Upper lobe of left lung (tissue), 6 donors: ENCODE measurements around the gene CNST. TPM values are rescaled to one million over a fixed set of nuclear protein-coding genes. Genes with fewer than 3 reads are reported as not detected.
A peak's percentile ranks its signal among the peaks of the same experiment; 100 is the strongest.
"Not testable (repeated sequence)": the region's sequence is repeated elsewhere in the genome, so short reads cannot be mapped to it uniquely, and the experiment has no call there.

Experiments
- ATAC-seq, 2 donors: fragments of 200-7000 bp; cut with Tn5 transposase; one replicate each; pipeline ENCODE4 v1.9.1; 2022; ENCODE audit warnings: mild to moderate bottlenecking in 2 of 2, moderate library complexity in 2 of 2; ENCODE audit not compliant: low FRiP score in 2 of 2
- DNase-seq, 2 donors: peaks; one replicate each; pipeline ENCODE4 v3.0.0-alpha.2; 2019 to 2020
- H3K27ac ChIP-seq, 4 donors: fragments of 200-600 bp; sonication (generic); one replicate each; pipeline ENCODE4 v1.5.1; 2016 to 2019
- H3K27me3 ChIP-seq, 4 donors: fragments of 200-600 bp; sonication (generic); one replicate each; pipeline ENCODE4 v1.5.1; 2017 to 2019
- H3K36me3 ChIP-seq, 4 donors: fragments of 200-600 bp; sonication (generic); one replicate each; pipeline ENCODE4 v1.5.1; 2016 to 2019
- H3K4me1 ChIP-seq, 4 donors: fragments of 200-600 bp; sonication (generic); one replicate each; pipeline ENCODE4 v1.5.1; 2018 to 2019
- H3K4me3 ChIP-seq, 4 donors: fragments of 200-600 bp; sonication (generic); one replicate each; pipeline ENCODE4 v1.5.1; 2017 to 2019; ENCODE audit warnings: mild to moderate bottlenecking in 2 of 4, moderate library complexity in 1 of 4
- H3K9me3 ChIP-seq, 4 donors: fragments of 200-600 bp; sonication (generic); one replicate each; pipeline ENCODE4 v1.5.1; 2018 to 2019
- CTCF ChIP-seq, 6 experiments: fragments of 450-650 bp in 4 of 6; fragments of 200-600 bp in 2 of 6; sonication (generic) in 2 of 6; IDR thresholded peaks; one replicate each; pipeline ENCODE4 v1.5.1; 2016 to 2019; ENCODE audit warnings: antibody characterized with exemption in 6 of 6
- EP300 ChIP-seq, 4 donors: sonication (generic); formaldehyde crosslinking; IDR thresholded peaks; one replicate each; pipeline ENCODE4 v1.5.1; 2017; ENCODE audit warnings: antibody characterized with exemption in 4 of 4, control low read depth in 2 of 4
- POLR2A ChIP-seq, 4 donors: fragments of 450-650 bp; IDR thresholded peaks; one replicate each; pipeline ENCODE4 v1.5.1; 2016 to 2017; ENCODE audit warnings: antibody characterized with exemption in 4 of 4, mild to moderate bottlenecking in 2 of 4
- POLR2AphosphoS5 ChIP-seq, 2 donors: sonication (generic); formaldehyde crosslinking; IDR thresholded peaks; one replicate each; pipeline ENCODE4 v1.5.1; 2017; ENCODE audit warnings: antibody characterized with exemption in 2 of 2
- WGBS, 2 donors: methylation state at CpG; one replicate each; pipeline ENCODE4 v1.1.5; 2017 to 2018; 5-methylcytosine and 5-hydroxymethylcytosine counted together
- total RNA-seq, 6 donors: library from RNA; depleted of rRNA in 4 of 6; stranded (reverse); fragments of >200 nt in 4 of 6; gene quantifications; one replicate each; pipeline versions ENCODE4 v1.1.0 to v1.2.1, GENCODE V29; 2016 to 2021
- donor health status: DM: no; HTN: no; CAD: no; lungs with moderate emphysema.
- donor health status: DM: no; HTN: yes; CAD: no; lungs with severe emphysema.

The CNST gene
- total RNA-seq, 6 donors from 2014 or later, result 22.1 to 40.1 (median 29.2) TPM

GRCh38 chr1:246569248-246570238 is 3.3 kb downstream of the CNST start:
- 31 to 38% methylated on average over 8 of the region's 8 CpGs for WGBS, 2 donors
- no peak for ATAC-seq

GRCh38 chr1:246571309-246571708 is 5.1 kb downstream of the CNST start:
- not testable (repeated sequence) for ATAC-seq, H3K27me3 ChIP-seq, DNase-seq, H3K4me3 ChIP-seq, H3K36me3 ChIP-seq, H3K9me3 ChIP-seq
- H3K4me1 ChIP-seq, result peaks cover 35 to 69% (median 55%) of the 10 kb centered on the region in 4 donors
- peak in 1 of 4 donors; percentile 17 for TF ChIP-seq POLR2A (IDR thresholded peaks at IDR 0.05)
- WGBS, 2 donors, result 46 to 60% methylated on average over 4 of the region's 4 CpGs
- H3K27ac ChIP-seq, result peak overlapping the region; percentile 65 to 81 (median 78)

More at GRCh38 chr1:246569248-246570238, 3.3 kb downstream of the CNST start:
- no peaks in the 10 kb centered on the region for H3K36me3 ChIP-seq
- H3K4me1 ChIP-seq, result peaks cover 46 to 80% (median 64%) of the 10 kb centered on the region in 4 donors
- no peak for DNase-seq
- TF ChIP-seq CTCF (IDR thresholded peaks at IDR 0.05), result no peak
- TF ChIP-seq POLR2AphosphoS5 (IDR thresholded peaks at IDR 0.05), result peak in 1 of 2 donors; percentile 60
- TF ChIP-seq EP300 (IDR thresholded peaks at IDR 0.05), result peak in 2 of 4 donors; percentile 14 to 38
- peak in 1 of 4 donors; percentile 30 for TF ChIP-seq POLR2A (IDR thresholded peaks at IDR 0.05)
- H3K27ac ChIP-seq, result peak overlapping the region; percentile 65 to 81 (median 78)
- no peaks in the 10 kb centered on the region for H3K27me3 ChIP-seq
- H3K9me3 ChIP-seq, result no peaks in the 10 kb centered on the region
- peak overlapping the region in 2 of 4 donors; percentile 2 to 17 for H3K4me3 ChIP-seq

GRCh38 chr1:246571953-246572352 is 5.7 kb downstream of the CNST start:
- WGBS, 2 donors, result 84 to 89% methylated on average over 1 of the region's 1 CpG
- ATAC-seq (no peak), DNase-seq (no peak)
- peak overlapping the region in 3 of 4 donors; percentile 77 to 81 (median 79) for H3K27ac ChIP-seq
- no peaks in the 10 kb centered on the region for H3K36me3 ChIP-seq
- H3K4me1 ChIP-seq, result peaks cover 35 to 70% (median 55%) of the 10 kb centered on the region in 4 donors
- H3K27me3 ChIP-seq, result no peaks in the 10 kb centered on the region
- no peaks in the 10 kb centered on the region for H3K9me3 ChIP-seq
- TF ChIP-seq POLR2A (IDR thresholded peaks at IDR 0.05) (no peak), CTCF (IDR thresholded peaks at IDR 0.05) (no peak), POLR2AphosphoS5 (IDR thresholded peaks at IDR 0.05) (no peak), EP300 (IDR thresholded peaks at IDR 0.05) (no peak)
- H3K4me3 ChIP-seq, result no peak overlapping the region

GRCh38 chr1:246572785-246573184 is 6.5 kb downstream of the CNST start:
- Histone ChIP-seq H3K4me1 (peaks cover 35 to 69% (median 50%) of the 10 kb centered on the region in 4 donors), H3K36me3 (no peaks in the 10 kb centered on the region), H3K4me3 (no peak overlapping the region), H3K27ac (peak overlapping the region; percentile 18 to 81 (median 44)), H3K9me3 (no peaks in the 10 kb centered on the region), H3K27me3 (no peaks in the 10 kb centered on the region)
- 29 to 47% methylated on average over 3 of the region's 3 CpGs for WGBS, 2 donors
- no peak for DNase-seq
- ATAC-seq, result no peak
- TF ChIP-seq EP300 (IDR thresholded peaks at IDR 0.05), result no peak
- no peak for TF ChIP-seq POLR2A (IDR thresholded peaks at IDR 0.05)
- TF ChIP-seq CTCF (IDR thresholded peaks at IDR 0.05), result no peak
- TF ChIP-seq POLR2AphosphoS5 (IDR thresholded peaks at IDR 0.05), result no peak

- ATAC-seq, result no peak
- no peak for DNase-seq
Measured at GRCh38 chr1:246573491-246573890, 7.2 kb downstream of the CNST start.

More at GRCh38 chr1:246573491-246573890, 7.2 kb downstream of the CNST start:
- no peaks in the 10 kb centered on the region for H3K36me3 ChIP-seq
- H3K4me1 ChIP-seq, result peaks cover 34 to 65% (median 45%) of the 10 kb centered on the region in 4 donors
- no peak for TF ChIP-seq POLR2A (IDR thresholded peaks at IDR 0.05)
- TF ChIP-seq POLR2AphosphoS5 (IDR thresholded peaks at IDR 0.05), result no peak
- no peak for TF ChIP-seq EP300 (IDR thresholded peaks at IDR 0.05)
- no peak for TF ChIP-seq CTCF (IDR thresholded peaks at IDR 0.05)
- no peak overlapping the region for H3K4me3 ChIP-seq
- H3K9me3 ChIP-seq, result no peaks in the 10 kb centered on the region
- WGBS, 2 donors, result 45 to 48% methylated on average over 6 of the region's 6 CpGs
- peak overlapping the region in 3 of 4 donors; percentile 35 to 81 (median 54) for H3K27ac ChIP-seq
- H3K27me3 ChIP-seq, result no peaks in the 10 kb centered on the region
